ENCODE results near the gene FOXP1.
A peak's percentile ranks its signal among the peaks of the same experiment; 100 is the strongest.
"Not testable (repeated sequence)": the region's sequence is repeated elsewhere in the genome, so short reads cannot be mapped to it uniquely, and the experiment has no call there.

Gene FOXP1

GRCh38 chr3:71350998-71351397 lies 232.5 kb downstream of the FOXP1 start:
- H3K27ac Mint-ChIP-seq, result peak overlapping the region; percentile 25
- peaks cover 83% of the 10 kb centered on the region for H3K4me1 Mint-ChIP-seq (ENCODE audit: low read depth)
- H3K9me3 Mint-ChIP-seq (ENCODE audit: low read depth), result no peaks in the 10 kb centered on the region
- no peaks in the 10 kb centered on the region for H3K27me3 Mint-ChIP-seq
- peaks cover 22% of the 10 kb centered on the region for H3K36me3 Mint-ChIP-seq
- no peak overlapping the region for H3K4me3 Mint-ChIP-seq

- Mint-ChIP-seq H3K36me3 (peaks cover 15% of the 10 kb centered on the region), H3K4me3 (peak overlapping the region; percentile 51), H3K27ac (peak overlapping the region; percentile 84), H3K9me3 (ENCODE audit: low read depth) (no peaks in the 10 kb centered on the region), H3K27me3 (no peaks in the 10 kb centered on the region), H3K4me1 (ENCODE audit: low read depth) (peaks cover 73% of the 10 kb centered on the region)
Observed at GRCh38 chr3:71348831-71349230, 234.7 kb downstream of the FOXP1 start.

GRCh38 chr3:71348001-71348632 lies 235.4 kb downstream of the FOXP1 start:
- H3K27ac Mint-ChIP-seq, result peak overlapping the region; percentile 84
- H3K4me1 Mint-ChIP-seq (ENCODE audit: low read depth), result peaks cover 70% of the 10 kb centered on the region
- peak overlapping the region; percentile 51 for H3K4me3 Mint-ChIP-seq
- H3K36me3 Mint-ChIP-seq, result peaks cover 15% of the 10 kb centered on the region
- no peaks in the 10 kb centered on the region for H3K27me3 Mint-ChIP-seq
- H3K9me3 Mint-ChIP-seq (ENCODE audit: low read depth), result no peaks in the 10 kb centered on the region

- Mint-ChIP-seq H3K4me3 (no peak overlapping the region), H3K36me3 (peaks cover 16% of the 10 kb centered on the region), H3K4me1 (ENCODE audit: low read depth) (peaks cover 62% of the 10 kb centered on the region), H3K27me3 (no peaks in the 10 kb centered on the region), H3K9me3 (ENCODE audit: low read depth) (peaks cover 3% of the 10 kb centered on the region), H3K27ac (no peak overlapping the region)
Observed at GRCh38 chr3:71346061-71346460, 237.5 kb downstream of the FOXP1 start.

- H3K4me1 Mint-ChIP-seq (ENCODE audit: low read depth), result peaks cover 61% of the 10 kb centered on the region
- peaks cover 17% of the 10 kb centered on the region for H3K36me3 Mint-ChIP-seq
- H3K4me3 Mint-ChIP-seq, result no peak overlapping the region
- peak overlapping the region; percentile 61 for H3K27ac Mint-ChIP-seq
- H3K9me3 Mint-ChIP-seq (ENCODE audit: low read depth), result peaks cover 6% of the 10 kb centered on the region
- no peaks in the 10 kb centered on the region for H3K27me3 Mint-ChIP-seq
Observed at GRCh38 chr3:71345429-71346040, 238.0 kb downstream of the FOXP1 start.

GRCh38 chr3:71341721-71342120 lies 241.8 kb downstream of the FOXP1 start:
- Mint-ChIP-seq H3K4me1 (ENCODE audit: low read depth) (peaks cover 57% of the 10 kb centered on the region), H3K27me3 (no peaks in the 10 kb centered on the region), H3K9me3 (ENCODE audit: low read depth) (peaks cover 6% of the 10 kb centered on the region), H3K4me3 (no peak overlapping the region), H3K36me3 (peaks cover 17% of the 10 kb centered on the region), H3K27ac (no peak overlapping the region)

- Mint-ChIP-seq H3K27me3 (no peaks in the 10 kb centered on the region), H3K27ac (peak overlapping the region; percentile 68), H3K4me1 (ENCODE audit: low read depth) (peaks cover 56% of the 10 kb centered on the region), H3K36me3 (peaks cover 19% of the 10 kb centered on the region), H3K9me3 (ENCODE audit: low read depth) (peaks cover 6% of the 10 kb centered on the region), H3K4me3 (no peak overlapping the region)
Observed at GRCh38 chr3:71339049-71339448, 244.5 kb downstream of the FOXP1 start.

GRCh38 chr3:71332813-71333212 lies 250.7 kb downstream of the FOXP1 start:
- peaks cover 40% of the 10 kb centered on the region for H3K4me1 Mint-ChIP-seq (ENCODE audit: low read depth)
- peak overlapping the region; percentile 70 for H3K27ac Mint-ChIP-seq
- H3K4me3 Mint-ChIP-seq, result no peak overlapping the region
- H3K36me3 Mint-ChIP-seq, result peaks cover 25% of the 10 kb centered on the region
- no peaks in the 10 kb centered on the region for H3K9me3 Mint-ChIP-seq (ENCODE audit: low read depth)
- no peaks in the 10 kb centered on the region for H3K27me3 Mint-ChIP-seq

GRCh38 chr3:71330909-71331308 lies 252.6 kb downstream of the FOXP1 start:
- Mint-ChIP-seq H3K9me3 (ENCODE audit: low read depth) (no peaks in the 10 kb centered on the region), H3K4me3 (no peak overlapping the region), H3K36me3 (peaks cover 29% of the 10 kb centered on the region)

GRCh38 chr3:71330505-71330904 lies 253.0 kb downstream of the FOXP1 start:
- no peak overlapping the region for H3K27ac Mint-ChIP-seq
- H3K4me1 Mint-ChIP-seq (ENCODE audit: low read depth), result peaks cover 43% of the 10 kb centered on the region
- H3K27me3 Mint-ChIP-seq, result no peaks in the 10 kb centered on the region
- peaks cover 29% of the 10 kb centered on the region for H3K36me3 Mint-ChIP-seq
- no peaks in the 10 kb centered on the region for H3K9me3 Mint-ChIP-seq (ENCODE audit: low read depth)
- H3K4me3 Mint-ChIP-seq, result no peak overlapping the region

More at GRCh38 chr3:71330909-71331308, 252.6 kb downstream of the FOXP1 start:
- no peaks in the 10 kb centered on the region for H3K27me3 Mint-ChIP-seq
- no peak overlapping the region for H3K27ac Mint-ChIP-seq
- peaks cover 43% of the 10 kb centered on the region for H3K4me1 Mint-ChIP-seq (ENCODE audit: low read depth)

GRCh38 chr3:71329817-71330216 lies 253.7 kb downstream of the FOXP1 start:
- peaks cover 39% of the 10 kb centered on the region for H3K4me1 Mint-ChIP-seq (ENCODE audit: low read depth)
- peaks cover 25% of the 10 kb centered on the region for H3K36me3 Mint-ChIP-seq
- H3K27ac Mint-ChIP-seq, result no peak overlapping the region
- no peaks in the 10 kb centered on the region for H3K9me3 Mint-ChIP-seq (ENCODE audit: low read depth)
- H3K4me3 Mint-ChIP-seq, result no peak overlapping the region
- H3K27me3 Mint-ChIP-seq, result no peaks in the 10 kb centered on the region

- peaks cover 25% of the 10 kb centered on the region for H3K36me3 Mint-ChIP-seq
- H3K4me1 Mint-ChIP-seq (ENCODE audit: low read depth), result peaks cover 38% of the 10 kb centered on the region
- no peak overlapping the region for H3K27ac Mint-ChIP-seq
- H3K4me3 Mint-ChIP-seq, result no peak overlapping the region
- no peaks in the 10 kb centered on the region for H3K9me3 Mint-ChIP-seq (ENCODE audit: low read depth)
- H3K27me3 Mint-ChIP-seq, result no peaks in the 10 kb centered on the region
Observed at GRCh38 chr3:71328926-71329325, 254.6 kb downstream of the FOXP1 start.

GRCh38 chr3:71327936-71328335 lies 255.6 kb downstream of the FOXP1 start:
- no peaks in the 10 kb centered on the region for H3K27me3 Mint-ChIP-seq
- peaks cover 19% of the 10 kb centered on the region for H3K36me3 Mint-ChIP-seq
- H3K27ac Mint-ChIP-seq, result peak overlapping the region; percentile 23
- H3K4me3 Mint-ChIP-seq, result no peak overlapping the region
- H3K9me3 Mint-ChIP-seq (ENCODE audit: low read depth), result no peaks in the 10 kb centered on the region
- peaks cover 32% of the 10 kb centered on the region for H3K4me1 Mint-ChIP-seq (ENCODE audit: low read depth)

GRCh38 chr3:71325715-71326114 lies 257.8 kb downstream of the FOXP1 start:
- Mint-ChIP-seq H3K36me3 (peaks cover 14% of the 10 kb centered on the region), H3K4me3 (no peak overlapping the region), H3K27me3 (no peaks in the 10 kb centered on the region), H3K27ac (no peak overlapping the region), H3K9me3 (ENCODE audit: low read depth) (no peaks in the 10 kb centered on the region), H3K4me1 (ENCODE audit: low read depth) (peaks cover 34% of the 10 kb centered on the region)

- Mint-ChIP-seq H3K4me1 (ENCODE audit: low read depth) (peaks cover 27% of the 10 kb centered on the region), H3K27ac (peak overlapping the region; percentile 17)
- not testable (repeated sequence) for H3K4me3 Mint-ChIP-seq; H3K36me3 Mint-ChIP-seq; H3K27me3 Mint-ChIP-seq; H3K9me3 Mint-ChIP-seq (ENCODE audit: low read depth)
Observed at GRCh38 chr3:71324224-71324623, 259.3 kb downstream of the FOXP1 start.

- no peak overlapping the region for H3K27ac Mint-ChIP-seq
- H3K9me3 Mint-ChIP-seq (ENCODE audit: low read depth), result no peaks in the 10 kb centered on the region
- peaks cover 10% of the 10 kb centered on the region for H3K36me3 Mint-ChIP-seq
- peaks cover 25% of the 10 kb centered on the region for H3K4me1 Mint-ChIP-seq (ENCODE audit: low read depth)
- no peak overlapping the region for H3K4me3 Mint-ChIP-seq
- H3K27me3 Mint-ChIP-seq, result no peaks in the 10 kb centered on the region
Observed at GRCh38 chr3:71323558-71323957, 260.0 kb downstream of the FOXP1 start.
